HCT116 (cell line): ENCODE measurements around the gene AIRE.

Experiments used
- CEBPB ChIP-seq: IDR thresholded peaks from 2 replicates; pipeline ENCODE4 v1.6.1; 2012; ENCODE audit warnings: low read depth
- CTCF ChIP-seq, 3 experiments: fragments of 200-600 bp in 1 of 3; sonication (generic) in 1 of 3; IDR thresholded peaks in 2 of 3; conservative IDR thresholded peaks in 1 of 3; 2 replicates each; pipeline ENCODE4 v1.5.1; 2012 to 2017; ENCODE audit warnings: low read depth in 2 of 3, low read length in 2 of 3, antibody characterized with exemption in 1 of 3, borderline replicate concordance in 1 of 3, control low read depth in 1 of 3, mild to moderate bottlenecking in 1 of 3, mixed read lengths in 1 of 3, mixed run types in 1 of 3, moderate library complexity in 1 of 3; ENCODE audit not compliant: insufficient read depth in 1 of 3
- EGR1 ChIP-seq: IDR thresholded peaks from 2 replicates; pipeline ENCODE4 v1.6.1; 2012; ENCODE audit warnings: low read depth
- EZH2phosphoT487 ChIP-seq: fragments of 200-600 bp; IDR thresholded peaks from 2 replicates; pipeline ENCODE4 v1.6.1; 2018; ENCODE audit warnings: antibody characterized with exemption, borderline replicate concordance
- POLR2A ChIP-seq: IDR thresholded peaks from 2 replicates; pipeline ENCODE4 v1.7.0; 2011; ENCODE audit warnings: borderline replicate concordance; ENCODE audit not compliant: insufficient read depth, insufficient read length; ENCODE audit errors: extremely low read depth
- POLR2AphosphoS5 ChIP-seq: IDR thresholded peaks from 2 replicates; pipeline ENCODE4 v1.6.1; 2011; ENCODE audit warnings: mild to moderate bottlenecking, low read depth, low read length, moderate library complexity
- SIN3A ChIP-seq: IDR thresholded peaks from 2 replicates; pipeline ENCODE4 v1.6.1; 2012; ENCODE audit warnings: low read depth

- TF ChIP-seq CTCF (IDR thresholded peaks at IDR 0.05 in 2 of 3, conservative IDR thresholded peaks at IDR 0.05 in 1 of 3; ENCODE audit: borderline replicate concordance in 1 of 3, insufficient read depth in 1 of 3, low read depth in 2 of 3, low read length in 2 of 3) (no peak), SIN3A (no peak), POLR2A (no peak), POLR2AphosphoS5 (no peak), EZH2phosphoT487 (no peak), EGR1 (no peak), CEBPB (no peak)
Observed at GRCh38 chr21:44299085-44299457, 13.4 kb downstream of the AIRE start.
